SK-N-MC (cell line): ENCODE data around the gene TMED10.

Source experiments
- DNase-seq: peaks from one replicate; pipeline ENCODE4 v3.0.0-alpha.2; 2011; ENCODE audit warnings: low read depth, low spot score
- H3K27ac ChIP-seq: fragments of 200-600 bp; sonication (generic); 2 replicates; pipeline ENCODE4 v1.5.1; 2016; ENCODE audit warnings: mixed run types
- H3K36me3 ChIP-seq: fragments of 200-600 bp; sonication (generic); 2 replicates; pipeline ENCODE4 v1.6.1; 2017; ENCODE audit warnings: antibody characterized with exemption, low read length, mixed read lengths; ENCODE audit not compliant: insufficient read depth
- H3K4me3 ChIP-seq: fragments of 200-600 bp; sonication (generic); 2 replicates; pipeline ENCODE4 v1.5.1; 2016
- H3K9ac ChIP-seq: fragments of 200-600 bp; sonication (generic); 2 replicates; pipeline ENCODE4 v1.8.0; 2017; ENCODE audit warnings: mixed run types, mixed read lengths; ENCODE audit not compliant: insufficient read length
- H3K9me3 ChIP-seq: fragments of 200-600 bp; sonication (generic); 2 replicates; pipeline ENCODE4 v1.6.1; 2017; ENCODE audit warnings: low read depth, mild to moderate bottlenecking, antibody characterized with exemption, low read length, moderate library complexity, mixed read lengths
- EZH2 ChIP-seq: fragments of 200-600 bp; sonication (generic); IDR thresholded peaks from one replicate; pipeline ENCODE4 v1.6.1; 2017; ENCODE audit warnings: antibody characterized with exemption
- FOXP2 ChIP-seq: optimal IDR thresholded peaks from 2 replicates; pipeline ENCODE3; 2011; ENCODE audit warnings: mild to moderate bottlenecking, moderate library complexity; ENCODE audit not compliant: insufficient read depth; ENCODE audit errors: extremely low read length, control extremely low read depth
- POLR2AphosphoS5 ChIP-seq: IDR thresholded peaks from 2 replicates; pipeline ENCODE4 v1.6.1; 2012; ENCODE audit warnings: mild to moderate bottlenecking, low read depth, low read length, borderline replicate concordance

The TMED10 gene

DNA sequence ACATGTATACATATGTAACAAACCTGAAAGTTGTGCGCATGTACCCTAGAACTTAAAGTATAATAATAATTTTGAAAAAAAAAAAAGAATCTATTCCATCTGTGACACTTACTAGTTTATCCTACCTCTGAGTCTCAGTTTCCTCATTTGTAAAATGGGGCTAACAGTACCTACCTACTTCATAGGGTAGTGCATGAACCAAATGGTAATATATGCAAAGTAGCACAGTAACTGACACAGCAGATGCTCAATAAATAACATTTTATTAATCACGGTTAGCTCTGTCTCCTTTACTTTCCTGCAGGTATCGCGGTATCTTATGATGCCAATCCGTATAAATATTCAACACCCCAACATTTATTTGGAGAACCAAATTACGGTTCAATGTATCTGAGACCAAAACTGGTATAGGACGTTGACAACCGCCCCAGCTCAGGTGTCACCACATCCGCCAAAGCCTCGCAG is 703 bp downstream of the TMED10 start:
- Histone ChIP-seq H3K9ac (peak overlapping the region; percentile 94), H3K36me3 (no peaks in the 10 kb centered on the region; the same call in 1 of the 2 replicates), H3K9me3 (no peaks in the 10 kb centered on the region), H3K27ac (peak overlapping the region; percentile 98), H3K4me3 (peak overlapping the region; percentile 91)
- TF ChIP-seq POLR2AphosphoS5: no peak
- TF ChIP-seq EZH2: no peak
- no peak for TF ChIP-seq FOXP2
- DNase-seq: no peak

DNA sequence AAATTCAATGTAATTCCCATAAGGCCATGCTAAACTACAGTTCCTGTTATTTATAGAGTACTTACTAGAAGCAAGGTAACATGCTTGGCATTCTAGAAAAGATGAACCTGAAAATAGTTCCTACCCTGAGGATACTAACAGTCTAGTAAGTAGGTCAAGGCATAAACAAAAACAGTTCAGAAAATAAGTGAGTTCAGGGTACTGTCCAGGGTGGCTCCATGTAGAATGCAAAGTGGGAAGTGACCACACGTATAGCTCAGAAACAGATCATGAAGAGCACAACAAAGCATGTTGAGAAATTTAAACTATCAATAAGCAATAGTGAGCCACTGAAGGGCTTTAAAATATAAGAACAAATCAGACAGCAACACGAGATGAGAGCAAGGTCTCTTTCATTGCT is 2.3 kb downstream of the TMED10 start:
- Histone ChIP-seq H3K36me3 (no peaks in the 10 kb centered on the region; the same call in 1 of the 2 replicates), H3K27ac (no peak overlapping the region), H3K4me3 (peak overlapping the region; percentile 14; the same call in 1 of the 2 replicates), H3K9me3 (no peaks in the 10 kb centered on the region), H3K9ac (no peak overlapping the region)
- TF ChIP-seq FOXP2: no peak
- no peak for TF ChIP-seq POLR2AphosphoS5
- no peak for TF ChIP-seq EZH2
- DNase-seq: no peak

DNA sequence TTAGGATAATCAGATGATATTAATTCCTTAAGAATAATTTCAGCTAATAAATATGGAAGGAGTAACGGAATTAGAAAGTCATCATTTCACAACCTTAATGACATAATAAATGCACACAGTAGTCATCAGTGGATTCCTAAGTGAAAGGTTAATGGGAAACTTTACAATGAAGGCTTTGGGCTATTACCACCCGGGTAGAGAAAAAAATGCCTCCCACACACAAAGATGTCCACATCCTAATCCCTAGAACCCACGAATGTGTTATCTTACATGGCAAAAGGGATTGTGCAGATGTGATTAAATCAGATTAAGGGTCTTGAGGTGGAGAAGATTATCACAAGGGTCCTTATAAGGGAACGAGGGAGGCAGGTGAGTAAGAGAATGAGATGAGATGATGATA is 5.6 kb downstream of the TMED10 start:
- Histone ChIP-seq H3K4me3 (no peak overlapping the region), H3K27ac (no peak overlapping the region), H3K9ac (no peak overlapping the region), H3K36me3 (no peaks in the 10 kb centered on the region; the same call in 1 of the 2 replicates), H3K9me3 (no peaks in the 10 kb centered on the region)
- DNase-seq: no peak
- no peak for TF ChIP-seq POLR2AphosphoS5
- TF ChIP-seq FOXP2: no peak
- no peak for TF ChIP-seq EZH2

DNA sequence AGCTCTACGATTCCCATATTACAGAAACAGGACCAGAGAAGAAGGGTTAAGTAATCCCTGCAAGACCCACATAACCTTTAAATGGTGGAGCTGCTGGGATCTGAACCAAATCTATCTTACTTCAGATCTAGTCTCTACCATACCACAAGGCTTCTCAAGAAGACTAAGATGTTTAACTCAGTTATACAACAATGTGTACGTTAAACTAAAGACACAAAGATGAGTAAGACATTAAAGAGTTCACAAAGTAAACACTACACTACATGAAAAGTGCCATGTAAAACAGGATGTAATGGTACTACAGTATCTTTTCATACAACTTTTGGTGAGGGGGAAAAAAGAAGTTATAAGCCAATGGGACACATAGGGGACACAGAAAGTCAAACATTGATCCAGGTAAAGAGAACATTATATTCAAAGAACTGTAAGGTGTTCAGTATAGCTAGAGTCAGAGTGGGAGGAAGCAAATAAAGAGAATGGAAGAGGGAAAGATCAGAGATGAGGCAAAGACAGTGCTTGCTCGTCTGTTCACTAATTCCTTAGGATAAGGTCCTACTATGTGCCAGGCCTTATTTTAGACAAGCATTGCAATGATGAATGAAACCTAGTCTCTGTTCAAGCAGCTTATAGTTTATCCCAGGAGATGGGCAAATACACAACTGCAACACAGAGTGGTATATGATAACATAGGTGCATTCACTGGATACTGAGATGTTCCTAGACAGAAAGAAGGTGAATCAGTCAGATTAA is 7.7 kb downstream of the TMED10 start:
- no peak for DNase-seq
- TF ChIP-seq EZH2: no peak
- TF ChIP-seq POLR2AphosphoS5: no peak
- TF ChIP-seq FOXP2: no peak
- no peak overlapping the region for H3K4me3 ChIP-seq

DNA sequence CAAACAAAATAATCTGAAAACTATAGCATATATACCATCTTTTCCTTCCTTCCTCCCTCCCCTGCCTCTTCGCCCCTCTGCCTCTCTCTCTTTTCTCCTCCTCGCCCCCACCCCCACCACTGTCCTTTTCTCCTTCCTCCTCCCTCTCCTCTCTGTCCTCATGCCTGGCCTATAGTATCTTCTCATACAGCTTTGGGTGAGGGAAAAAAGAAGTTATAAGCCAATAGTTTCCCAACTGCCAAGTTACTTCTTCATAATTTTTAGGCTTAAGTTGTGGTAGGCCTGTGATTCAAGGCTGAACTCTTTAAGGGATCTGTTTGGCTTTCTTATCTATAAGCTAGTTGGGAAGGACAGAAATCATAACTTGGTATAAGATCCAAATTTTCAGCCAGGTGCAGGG is 9.1 kb downstream of the TMED10 start:
- TF ChIP-seq FOXP2: no peak
- TF ChIP-seq POLR2AphosphoS5: no peak
- TF ChIP-seq EZH2: no peak
- Histone ChIP-seq H3K36me3 (no peaks in the 10 kb centered on the region; the same call in 1 of the 2 replicates), H3K27ac (no peak overlapping the region), H3K9me3 (no peaks in the 10 kb centered on the region), H3K9ac (no peak overlapping the region), H3K4me3 (no peak overlapping the region)
- no peak for DNase-seq

More for the DNA sequence above, 7.7 kb downstream of the TMED10 start:
- no peaks in the 10 kb centered on the region for H3K9me3 ChIP-seq
- no peak overlapping the region for H3K27ac ChIP-seq
- no peaks in the 10 kb centered on the region; the same call in 1 of the 2 replicates for H3K36me3 ChIP-seq
- no peak overlapping the region for H3K9ac ChIP-seq

DNA sequence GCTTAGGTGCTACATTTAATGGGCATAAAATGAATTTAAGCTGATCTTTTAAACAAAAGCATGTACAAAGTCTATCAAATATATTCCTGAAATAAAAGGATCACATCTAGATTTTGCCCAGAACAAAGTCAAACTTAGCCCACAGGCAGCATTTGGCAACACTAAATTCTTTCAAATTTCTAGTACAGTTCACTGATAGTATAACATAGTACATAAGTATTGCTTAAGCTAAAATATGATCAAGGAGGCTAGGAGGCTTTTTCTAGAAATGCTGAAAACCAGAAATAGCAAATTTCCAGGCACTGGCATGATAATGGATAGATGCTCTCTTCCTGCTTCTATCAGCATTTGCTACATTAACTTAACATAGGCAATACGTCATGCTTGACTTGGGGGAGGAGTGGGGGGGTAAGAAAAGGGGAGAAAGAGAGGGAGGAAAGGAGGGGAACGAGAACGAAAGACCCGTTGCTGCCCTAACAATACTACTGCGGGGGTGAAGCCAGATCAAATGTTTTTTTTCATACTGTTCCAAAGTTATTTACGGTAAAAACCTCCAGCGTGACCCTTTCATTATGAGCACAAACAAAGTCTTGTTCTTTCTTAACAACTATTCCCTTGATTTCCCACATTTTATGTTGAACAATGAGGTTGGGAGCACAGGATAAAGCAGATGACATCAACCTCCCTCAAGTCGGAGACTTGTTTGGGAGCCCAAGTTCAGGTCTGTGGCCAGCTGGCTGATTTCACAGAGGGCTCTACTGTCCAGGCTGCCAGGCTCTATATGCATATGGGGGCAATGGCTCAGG is 10.6 kb downstream of the TMED10 start:
- TF ChIP-seq EZH2 (no peak), POLR2AphosphoS5 (no peak), FOXP2 (no peak)
- Histone ChIP-seq H3K36me3 (no peaks in the 10 kb centered on the region), H3K27ac (peak overlapping the region; percentile 69), H3K9ac (no peak overlapping the region), H3K9me3 (no peaks in the 10 kb centered on the region), H3K4me3 (0 out of 2 replicates have a peak overlapping the region, but pooled peaks have one; percentile 15)
- no peak for DNase-seq

DNA sequence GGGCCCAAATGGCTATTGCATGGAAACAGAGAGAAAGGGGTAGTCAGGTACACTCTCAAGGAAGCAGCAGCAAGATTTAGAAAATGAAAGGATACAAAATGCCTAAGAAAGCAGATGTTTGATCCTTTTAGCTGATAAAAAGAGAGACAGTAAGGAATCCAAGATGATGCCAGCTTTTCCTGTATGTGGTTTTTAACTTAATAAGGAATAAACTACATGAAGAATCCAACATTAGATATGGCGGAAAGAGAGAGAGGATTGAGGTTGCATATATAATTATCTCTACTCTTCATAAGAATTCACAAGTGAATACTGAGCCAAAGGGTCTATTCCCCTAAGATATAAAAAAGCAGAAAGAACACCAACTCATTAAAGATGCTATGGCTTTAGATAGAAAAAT is 11.6 kb downstream of the TMED10 start:
- Histone ChIP-seq H3K27ac (peak overlapping the region; percentile 69), H3K36me3 (no peaks in the 10 kb centered on the region), H3K9me3 (no peaks in the 10 kb centered on the region), H3K9ac (no peak overlapping the region), H3K4me3 (no peak overlapping the region)
- no peak for TF ChIP-seq POLR2AphosphoS5
- no peak for TF ChIP-seq EZH2
- TF ChIP-seq FOXP2: no peak
- DNase-seq: peak; percentile 73

DNA sequence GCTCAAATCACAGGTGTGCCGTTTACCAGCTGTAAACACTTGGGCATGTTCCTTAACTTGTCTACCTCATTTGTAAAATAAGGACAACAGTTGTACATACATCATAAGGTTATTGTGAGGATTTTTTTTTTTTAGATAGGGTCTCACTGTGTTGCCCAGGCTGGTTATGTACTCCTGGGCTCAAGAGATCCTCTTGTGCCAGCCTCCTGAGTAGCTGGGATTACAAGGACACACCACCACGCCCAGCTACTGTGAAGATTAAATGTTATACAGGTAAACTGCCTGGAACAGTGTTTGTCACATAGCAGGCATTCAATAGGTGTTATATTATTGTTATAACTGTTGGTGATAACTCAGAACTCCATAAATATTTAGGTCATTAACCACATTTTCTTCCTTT is 12.7 kb downstream of the TMED10 start:
- DNase-seq: no peak
- no peaks in the 10 kb centered on the region for H3K9me3 ChIP-seq
- TF ChIP-seq EZH2 (no peak), FOXP2 (no peak), POLR2AphosphoS5 (no peak)

More for the DNA sequence above, 12.7 kb downstream of the TMED10 start:
- no peak overlapping the region for H3K27ac ChIP-seq
- H3K4me3 ChIP-seq: no peak overlapping the region
- no peak overlapping the region for H3K9ac ChIP-seq
- H3K36me3 ChIP-seq: no peaks in the 10 kb centered on the region
